Anterior cingulate cortex (tissue), 58 donors: ENCODE measurements around the gene SHE.

Source experiments
- DNase-seq, 58 donors: peaks; one replicate each; lab custom pipeline; 2025; lab: John Stamatoyannopoulos, UW

The SHE gene

DNA sequence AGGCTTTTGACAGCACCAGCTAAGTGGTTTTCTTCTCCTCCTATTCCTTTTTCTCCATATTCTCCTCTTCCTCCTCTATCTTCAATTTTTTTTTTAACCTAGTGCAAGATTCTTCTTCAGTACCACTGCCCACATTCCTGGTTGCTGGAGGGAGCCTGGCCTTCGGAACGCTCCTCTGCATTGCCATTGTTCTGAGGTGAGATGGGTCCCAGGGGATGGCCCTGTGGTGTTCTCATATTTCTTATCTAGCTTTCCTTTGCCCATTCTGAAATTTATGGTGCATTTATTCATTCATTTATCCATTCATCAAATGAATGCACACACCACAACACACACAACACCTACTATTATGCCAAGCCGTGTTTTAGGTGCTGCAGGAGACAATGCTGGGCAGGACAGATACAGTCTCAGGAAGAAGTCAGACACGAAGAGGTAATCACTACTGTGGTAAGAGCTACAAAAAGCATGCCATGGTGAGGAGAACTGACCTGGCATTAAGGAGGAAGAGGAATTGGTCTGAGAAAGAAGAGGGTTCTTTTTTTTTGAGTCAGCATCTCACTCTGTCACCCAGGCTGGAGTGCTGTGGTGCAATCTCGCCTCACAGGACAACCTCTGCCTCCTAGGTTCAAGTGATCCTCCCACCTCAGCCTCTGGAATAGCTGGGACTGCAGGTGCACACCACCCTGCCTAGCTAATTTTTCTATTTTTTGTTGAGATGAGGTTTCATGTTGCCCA is 47.7 kb downstream of the SHE start:
- DNase-seq = no peak

DNA sequence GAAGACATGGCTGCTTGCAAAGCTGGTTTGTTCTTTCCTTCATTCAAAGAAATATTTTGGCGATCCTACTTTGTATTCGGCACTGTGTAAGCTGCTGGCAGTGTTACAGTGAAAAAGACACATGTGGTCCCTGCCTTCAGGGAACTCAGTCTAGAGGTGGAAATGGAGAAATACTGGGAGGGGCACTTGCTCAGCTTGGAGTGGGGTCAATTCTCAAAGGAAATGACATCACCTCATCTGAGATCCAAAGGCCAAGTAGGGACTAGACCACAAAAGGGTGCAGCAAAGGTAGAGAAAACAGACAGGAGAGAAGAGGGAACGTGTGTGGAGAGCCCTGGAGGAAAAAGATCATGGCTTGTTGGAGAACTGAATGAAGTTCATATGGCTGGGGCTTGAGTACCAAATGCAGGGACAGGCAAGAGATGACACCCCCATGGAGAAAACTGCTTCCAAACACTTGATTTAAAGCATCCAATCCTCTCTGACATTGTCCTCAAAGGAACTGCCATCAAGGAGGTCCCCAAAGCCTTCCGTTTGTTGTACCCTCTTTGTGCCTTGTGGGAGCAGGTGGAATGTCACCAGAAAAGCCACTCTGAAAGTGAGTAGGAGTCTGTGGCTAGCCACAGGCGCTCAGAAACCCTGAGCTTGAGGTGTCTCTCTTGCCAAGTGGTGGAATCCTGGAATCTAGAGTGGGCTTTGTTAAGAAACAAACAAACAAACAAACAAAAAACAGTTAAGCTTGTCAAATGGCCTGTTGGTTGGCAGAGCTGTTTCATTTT is 48.4 kb downstream of the SHE start:
- DNase-seq = no peak

DNA sequence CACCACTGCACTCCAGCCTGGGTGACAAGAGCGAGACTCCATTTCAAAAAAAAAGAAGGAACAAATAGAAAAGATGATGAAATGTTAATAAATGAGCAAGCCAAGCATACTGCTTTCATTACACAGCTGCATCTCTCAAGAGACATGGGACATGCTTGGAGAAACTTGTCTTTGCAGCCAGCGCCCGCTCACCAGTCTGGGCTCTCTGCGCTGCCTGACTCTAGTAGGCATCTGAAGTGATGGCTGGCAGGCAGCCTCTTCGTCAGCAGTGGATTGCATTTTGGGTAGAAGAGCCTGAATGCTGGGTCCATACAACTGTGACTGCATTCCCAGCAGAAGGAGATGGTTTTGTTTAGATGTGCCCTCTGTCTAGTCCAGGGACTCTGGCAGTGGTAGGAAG is 49.1 kb downstream of the SHE start:
- DNase-seq = peak in 3 of 58 donors; percentile 19 to 24 (median 22)

DNA sequence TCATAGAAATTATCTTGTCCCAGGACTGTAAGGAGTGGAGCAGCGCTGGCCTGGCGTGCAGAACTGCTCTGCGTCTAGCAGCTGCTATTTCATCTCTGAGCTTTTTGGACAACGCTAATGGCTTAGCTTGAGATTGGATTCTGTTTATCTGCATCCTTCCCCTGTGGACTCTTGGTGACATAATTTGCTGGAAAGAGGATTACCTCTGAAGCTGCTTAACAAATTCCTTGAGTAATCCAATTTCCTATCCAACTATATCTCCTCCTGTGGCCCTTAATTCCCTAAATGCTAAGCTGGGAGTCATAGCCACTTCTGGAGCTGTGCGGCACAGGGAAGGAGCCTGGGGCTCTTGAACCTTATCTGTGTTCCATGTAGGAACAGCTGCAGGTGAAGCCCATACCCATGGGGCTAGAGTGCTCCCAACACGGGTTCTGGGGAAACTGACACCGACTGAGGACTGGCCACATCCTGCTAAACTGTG is 53.8 kb downstream of the SHE start:
- DNase-seq = no peak

DNA sequence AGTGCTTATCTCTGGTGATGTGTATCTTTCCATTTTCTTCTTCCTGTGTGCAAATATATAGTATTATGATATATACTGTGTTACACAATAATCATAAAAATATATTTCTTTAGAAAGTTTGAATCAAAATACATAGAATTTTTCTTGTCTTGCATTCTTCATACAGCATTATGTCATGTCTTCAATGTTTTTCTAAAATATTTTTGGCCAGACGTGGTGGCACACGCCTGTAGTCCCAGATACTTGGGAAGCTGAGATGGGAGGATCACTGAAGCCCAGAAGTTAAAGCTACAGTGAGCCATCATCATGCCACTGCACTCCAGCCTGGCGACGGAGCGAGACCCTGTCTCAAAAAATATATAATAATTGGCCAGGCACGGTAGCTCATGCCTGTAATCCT is 55.4 kb downstream of the SHE start:
- no peak for DNase-seq

DNA sequence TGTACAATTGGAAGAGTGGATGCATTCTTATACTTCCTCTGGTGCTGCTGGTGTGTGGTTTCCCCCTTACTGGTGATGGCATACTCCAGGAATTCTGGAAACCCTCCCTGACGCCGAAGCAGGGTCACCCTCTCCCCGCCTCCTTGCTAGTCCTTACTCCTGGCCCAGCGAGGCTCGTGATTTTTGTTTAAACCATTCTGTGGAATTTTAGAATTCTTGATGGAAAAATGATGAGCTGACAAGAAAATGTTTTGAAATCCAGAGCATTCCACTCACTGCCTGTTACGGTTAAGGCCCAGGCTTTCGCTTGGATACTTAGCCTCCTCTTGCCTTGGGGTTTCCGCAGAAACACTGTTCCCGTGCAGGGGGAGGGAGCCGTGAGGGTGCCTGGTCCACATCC is 55.9 kb downstream of the SHE start:
- DNase-seq = no peak

DNA sequence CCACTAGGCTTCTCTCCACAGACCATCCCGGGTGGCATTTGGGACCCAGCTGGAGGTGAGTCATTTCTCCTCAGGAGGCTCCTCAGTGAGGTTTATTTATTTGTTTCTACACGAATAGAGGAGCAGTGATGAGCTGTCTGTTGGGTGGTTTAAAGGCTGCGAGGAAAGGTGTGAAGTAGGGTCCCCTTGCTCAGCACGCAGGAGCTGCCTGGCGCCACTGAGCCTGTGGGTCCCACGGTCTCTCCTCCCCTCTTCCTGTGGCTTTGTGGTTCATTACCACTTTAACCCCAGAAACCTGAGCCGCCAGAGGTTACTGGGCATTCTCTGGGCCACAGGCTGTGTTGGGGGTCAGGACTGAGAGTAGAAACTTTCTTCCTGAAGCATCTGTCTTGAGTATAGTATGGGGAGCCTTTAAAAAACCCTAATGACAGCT is 57.2 kb downstream of the SHE start:
- DNase-seq = no peak

DNA sequence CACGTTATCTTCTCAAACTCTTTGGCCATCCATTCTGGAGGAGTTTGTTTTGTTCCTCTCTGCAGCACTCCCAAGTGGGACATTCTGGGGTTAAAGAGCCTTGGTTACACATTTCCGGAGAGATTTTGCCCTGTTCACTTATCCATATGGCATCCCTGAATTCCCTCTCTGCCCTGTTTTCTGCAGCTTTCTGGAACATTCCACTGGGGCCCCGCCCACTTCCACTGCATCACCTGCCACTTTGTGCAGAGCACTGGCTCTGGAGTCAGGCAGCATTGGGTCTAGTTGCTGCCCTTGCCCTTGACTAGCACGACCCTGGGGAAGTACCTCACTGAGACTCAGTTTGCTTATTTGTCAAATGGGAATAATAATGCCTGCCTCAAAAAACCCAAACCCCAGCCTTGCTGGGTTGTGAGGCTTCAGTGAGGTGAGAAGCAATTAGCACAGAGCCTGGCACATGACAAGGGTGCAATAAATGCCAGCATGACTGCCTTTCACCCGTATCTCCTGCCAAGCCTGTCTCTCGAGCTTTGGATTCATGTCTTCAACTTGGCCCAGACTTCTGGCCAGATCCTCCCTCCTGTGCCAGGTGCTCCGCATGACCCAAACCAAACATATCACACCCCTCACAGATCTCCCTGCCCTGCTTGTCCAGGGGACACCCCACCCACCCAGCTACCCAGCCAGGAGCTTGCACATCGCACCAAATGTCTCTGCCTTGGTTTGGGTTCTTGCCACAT is 58.8 kb downstream of the SHE start:
- DNase-seq = no peak

DNA sequence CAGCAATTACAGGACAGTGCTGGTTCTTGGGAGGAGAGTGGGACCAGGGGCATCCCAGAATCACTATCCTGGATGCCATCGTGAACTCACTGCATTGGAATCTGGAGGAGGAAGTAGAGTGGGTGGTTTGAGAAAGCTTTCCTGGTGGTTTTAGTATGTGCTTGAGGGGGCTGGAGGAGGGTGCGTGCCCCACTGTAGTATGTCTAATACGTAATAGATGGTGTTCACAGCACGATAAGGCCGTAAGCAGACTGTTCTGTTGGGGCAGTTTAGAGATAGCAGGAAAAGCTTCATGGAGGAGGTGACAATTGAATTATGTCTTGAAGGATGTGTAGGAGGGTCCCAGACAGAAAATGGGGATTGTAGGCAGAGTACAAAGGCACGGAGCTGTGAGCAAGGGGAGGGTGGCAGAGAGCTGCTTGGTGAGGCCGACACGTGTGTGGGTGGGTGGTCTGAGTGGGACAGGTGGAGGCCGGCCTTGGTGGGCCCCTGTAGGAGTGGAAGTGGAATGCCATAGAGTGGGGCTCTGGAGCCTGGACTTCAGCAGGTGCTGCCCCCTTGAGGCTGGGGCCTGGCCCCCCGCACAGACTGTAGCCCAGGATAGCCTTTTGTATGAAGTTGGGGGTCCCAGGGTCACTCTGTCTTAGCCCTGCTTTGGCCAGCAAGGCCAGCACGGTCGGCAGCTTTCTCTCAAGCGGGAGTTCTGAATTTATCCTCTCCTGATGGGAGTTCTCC is 60.0 kb downstream of the SHE start:
- no peak for DNase-seq

DNA sequence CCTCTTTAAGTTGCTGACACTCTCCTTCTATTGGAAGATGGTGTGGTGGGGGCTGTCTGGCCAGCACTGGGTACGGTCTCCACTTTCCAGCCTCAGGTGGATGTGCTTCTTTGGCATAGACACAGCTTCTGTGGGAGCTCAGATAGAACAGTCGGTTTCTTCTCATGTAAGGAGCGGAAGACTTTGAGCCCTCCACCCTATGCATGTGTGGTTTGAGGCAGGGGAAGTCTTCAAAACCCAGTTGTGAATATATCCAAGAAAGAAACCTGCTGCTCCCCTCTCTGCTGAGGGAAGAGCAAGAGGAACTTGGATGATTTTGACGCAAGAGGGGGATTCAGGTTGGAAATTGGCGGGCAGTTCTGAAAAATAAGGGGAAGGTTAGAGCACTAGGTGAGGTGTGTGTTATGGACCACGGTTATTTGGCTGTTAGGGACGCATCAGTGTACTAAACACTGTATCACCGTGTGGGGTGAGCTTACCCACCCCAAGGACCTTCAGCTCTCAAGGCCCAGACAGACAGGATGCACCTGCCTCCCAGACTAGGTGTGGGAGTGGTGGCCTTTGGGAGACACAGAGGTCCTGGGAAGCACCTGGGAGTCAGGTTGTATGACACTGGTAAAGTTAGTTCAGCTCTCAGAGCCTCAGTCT is 60.8 kb downstream of the SHE start:
- no peak for DNase-seq

DNA sequence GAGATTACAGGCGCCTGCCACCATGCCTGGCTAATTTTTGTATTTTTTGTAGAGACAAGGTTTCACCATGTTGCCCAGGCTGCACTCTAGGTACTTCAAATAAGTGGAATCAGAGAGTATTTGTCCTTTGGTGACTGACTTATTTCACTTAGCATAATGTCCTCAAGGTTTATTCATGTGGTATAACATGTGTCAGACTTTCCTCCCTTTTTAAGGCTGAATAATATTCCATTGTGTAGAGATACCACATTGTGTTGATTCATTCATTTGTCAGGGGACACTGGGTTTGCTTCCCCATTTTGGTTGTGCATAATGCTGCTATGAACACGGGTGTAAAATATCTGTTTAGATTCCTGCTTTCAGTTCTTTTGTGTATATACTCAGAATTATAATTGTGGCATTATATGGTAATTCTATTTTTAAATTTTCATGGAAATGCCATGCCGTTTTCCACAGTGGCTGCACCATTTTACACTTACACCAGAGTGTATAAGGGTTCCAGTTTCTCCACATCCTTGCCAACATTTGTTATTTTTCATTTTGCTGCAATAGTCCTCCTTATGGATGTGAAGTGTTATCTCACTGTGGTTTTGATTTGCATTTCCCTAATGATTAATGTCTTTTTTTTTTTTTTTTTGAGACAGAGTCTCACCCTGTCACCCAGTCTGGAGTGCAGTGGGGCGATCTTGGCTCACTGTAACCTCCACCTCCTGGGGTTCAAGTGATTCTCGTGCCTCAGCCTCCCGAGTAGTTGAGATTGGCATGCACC is 62.0 kb downstream of the SHE start:
- no peak for DNase-seq

DNA sequence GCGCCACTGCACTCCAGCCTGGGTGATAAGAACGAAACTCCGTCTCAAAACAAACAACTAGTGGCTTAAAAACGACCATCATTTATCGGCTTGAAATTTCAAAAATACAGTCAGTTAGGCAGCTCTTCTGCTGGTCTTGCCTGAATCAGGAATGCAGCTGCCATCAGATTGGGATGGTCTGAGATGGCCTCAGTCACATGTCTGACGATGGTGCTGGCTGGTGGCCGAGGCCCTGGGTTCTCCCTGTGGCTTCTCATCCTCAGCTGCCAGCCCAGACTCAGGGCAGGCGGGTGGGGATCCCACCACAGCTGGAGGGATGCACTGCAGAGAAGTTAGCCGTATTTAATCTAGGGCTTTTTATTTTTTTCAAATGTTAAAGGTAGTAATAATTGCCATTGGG is 65.8 kb downstream of the SHE start:
- no peak for DNase-seq

DNA sequence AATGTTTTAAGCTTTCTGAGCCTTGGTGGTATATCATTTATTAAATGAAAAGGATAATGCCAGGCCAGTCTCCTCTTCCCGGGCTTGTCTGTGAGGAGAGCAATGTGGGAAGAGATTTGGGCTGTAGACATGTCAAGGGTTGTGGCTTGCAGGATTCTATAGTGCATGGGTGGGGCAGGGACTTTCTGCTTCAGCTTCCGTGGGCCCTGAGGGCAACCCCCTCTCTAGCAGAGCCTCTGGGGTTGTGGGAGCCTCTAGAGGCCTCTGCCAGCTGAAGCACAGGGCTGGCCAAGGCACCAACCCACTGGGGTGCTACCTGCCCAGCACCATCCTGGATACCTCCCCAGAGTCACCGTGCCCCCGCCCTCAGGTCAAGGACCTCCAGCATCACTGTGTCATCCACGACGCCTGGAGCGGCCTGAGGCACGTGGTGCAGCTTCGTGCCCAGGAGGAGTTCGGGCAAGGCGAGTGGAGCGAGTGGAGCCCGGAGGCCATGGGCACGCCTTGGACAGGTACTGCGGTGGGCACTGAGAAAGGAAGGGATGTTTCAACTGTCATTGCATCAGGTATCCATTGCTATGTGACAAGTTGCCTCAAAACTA is 66.5 kb downstream of the SHE start:
- no peak for DNase-seq

DNA sequence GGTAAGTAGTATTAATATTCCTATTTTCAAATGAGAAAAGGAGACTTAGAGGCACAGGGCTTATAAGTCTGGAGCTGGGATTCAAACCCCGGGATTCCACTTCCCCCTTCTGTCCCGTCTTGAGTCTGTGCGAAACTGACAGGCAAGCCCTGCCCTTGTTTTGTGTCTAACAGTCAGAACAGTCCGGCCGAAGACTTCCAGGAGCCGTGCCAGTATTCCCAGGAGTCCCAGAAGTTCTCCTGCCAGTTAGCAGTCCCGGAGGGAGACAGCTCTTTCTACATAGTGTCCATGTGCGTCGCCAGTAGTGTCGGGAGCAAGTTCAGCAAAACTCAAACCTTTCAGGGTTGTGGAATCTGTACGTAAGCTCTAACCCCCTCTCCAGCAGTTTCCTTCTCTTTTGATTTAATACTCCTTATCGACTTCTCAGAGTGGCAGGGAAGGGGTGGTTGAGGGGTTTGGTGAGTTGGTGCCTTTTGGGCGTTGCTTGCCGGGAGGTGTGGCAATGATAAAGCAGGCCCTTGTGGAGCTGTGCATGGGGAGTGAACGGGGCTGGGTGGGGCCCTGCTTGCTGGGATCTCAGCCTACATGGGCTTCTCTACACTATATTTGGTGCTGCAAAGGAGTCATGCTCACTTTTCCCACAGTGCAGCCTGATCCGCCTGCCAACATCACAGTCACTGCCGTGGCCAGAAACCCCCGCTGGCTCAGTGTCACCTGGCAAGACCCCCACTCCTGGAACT is 67.7 kb downstream of the SHE start:
- DNase-seq = peak in 35 of 58 donors; percentile 4 to 66 (median 40)

DNA sequence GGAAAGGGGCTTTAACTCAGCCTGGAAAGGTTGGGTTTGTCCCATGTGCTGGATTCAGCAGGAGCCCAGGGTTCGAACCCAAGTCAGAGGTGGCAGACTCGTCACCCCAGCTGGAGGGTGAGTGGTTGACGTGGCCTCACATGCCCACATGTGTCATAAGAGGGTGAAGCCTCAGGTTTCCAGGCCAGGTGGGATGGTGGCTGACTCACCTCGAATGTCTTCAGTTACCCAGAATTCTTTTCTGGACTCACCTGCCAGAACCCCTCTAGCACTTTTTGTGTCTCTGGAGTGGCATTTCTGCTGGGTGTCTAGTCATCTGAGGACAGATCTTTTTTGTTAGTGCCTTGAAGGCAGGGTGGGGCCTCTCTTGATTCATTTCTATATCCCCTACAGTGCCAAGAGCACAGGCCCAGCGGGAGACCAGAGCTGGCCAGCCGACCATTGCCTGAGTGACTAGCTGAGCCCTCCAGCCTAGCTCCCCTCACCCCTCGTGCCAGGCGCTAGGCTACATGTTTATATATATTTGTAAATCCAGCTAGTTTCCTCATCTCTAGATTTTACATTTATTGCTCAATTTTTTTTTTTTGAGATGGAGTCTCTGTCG is 68.9 kb downstream of the SHE start:
- DNase-seq = no peak

DNA sequence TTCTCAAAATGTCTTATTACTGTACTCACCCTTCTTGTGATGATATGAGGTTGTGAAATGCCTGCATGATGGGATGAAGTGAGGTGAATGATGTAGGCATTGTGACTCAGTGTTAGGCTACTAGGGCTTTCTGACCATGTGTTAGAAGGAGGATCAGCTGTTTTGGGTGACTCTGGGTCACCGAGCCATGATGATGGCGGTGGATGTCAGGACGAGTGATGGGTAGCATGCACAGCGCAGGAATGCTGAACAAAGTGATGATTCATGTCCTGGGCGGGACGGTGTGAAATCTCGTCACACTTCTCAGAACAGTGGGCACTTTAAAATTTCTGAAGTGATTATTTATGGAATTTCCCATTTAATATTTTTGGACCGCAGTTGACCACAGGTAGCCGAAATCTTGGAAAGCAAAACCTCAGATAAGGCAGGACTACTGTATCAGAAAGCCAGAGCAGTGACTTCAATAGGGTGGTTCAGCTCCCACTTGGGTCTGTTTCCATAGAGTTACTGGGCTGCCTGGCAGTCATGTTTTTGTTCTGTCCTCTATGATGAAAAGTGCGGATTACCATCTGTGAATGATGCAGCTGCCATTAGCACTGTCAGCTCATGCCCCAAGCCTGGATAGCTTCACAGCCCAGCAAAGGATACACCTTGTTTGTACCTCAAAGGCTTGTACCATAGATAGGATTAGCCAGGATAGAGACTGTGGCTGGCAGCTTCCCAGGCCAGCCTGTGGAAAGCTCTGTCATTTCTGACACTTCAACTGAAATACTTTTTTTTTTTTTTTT is 70.4 kb downstream of the SHE start:
- peak in 5 of 58 donors; percentile 11 to 34 (median 16) for DNase-seq

DNA sequence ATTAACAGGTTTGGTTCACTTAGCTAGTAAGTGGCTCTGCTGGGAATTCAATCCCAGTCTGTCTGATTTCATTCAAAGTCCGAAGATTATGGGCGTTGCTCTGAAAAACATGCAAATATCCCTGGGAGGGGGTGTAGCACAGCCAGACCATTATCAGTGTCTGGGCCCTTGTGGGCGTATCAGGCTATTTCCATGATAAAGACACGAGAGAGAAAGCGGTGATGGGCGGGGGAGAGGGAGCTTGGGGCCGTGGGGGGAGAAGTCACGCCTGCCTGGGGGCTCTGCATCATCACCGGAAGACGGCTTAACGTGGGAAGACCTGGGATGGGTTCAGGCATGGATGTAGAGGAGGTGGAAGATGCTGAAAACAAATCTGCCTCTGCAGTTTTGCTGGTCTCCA is 71.3 kb downstream of the SHE start:
- no peak for DNase-seq
